ENCODE measurements around the gene PINK1.

DNA sequence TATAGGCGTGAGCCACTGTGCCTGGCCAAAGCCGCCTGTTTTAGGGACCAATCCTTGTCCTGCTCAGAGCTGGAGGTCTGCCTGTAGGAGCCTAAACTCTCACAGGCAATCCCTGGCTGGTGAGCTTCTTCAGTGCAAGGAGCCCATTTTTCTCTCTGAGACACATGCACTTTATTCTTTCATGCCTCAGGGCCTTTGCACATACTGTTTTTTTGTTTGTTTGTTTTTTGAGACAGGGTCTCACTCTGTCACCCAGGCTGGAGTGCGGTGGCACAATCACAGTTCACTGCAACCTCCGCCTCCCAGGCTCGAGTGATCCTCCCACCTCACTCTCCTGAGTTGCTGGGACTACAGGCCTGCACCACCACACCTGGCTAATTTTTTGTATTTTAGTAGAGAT lies 21.6 kb upstream of the PINK1 start:
- TF ChIP-seq CTCF (IDR thresholded peaks at IDR 0.05), result no peak
- no peak for TF ChIP-seq POLR2A (IDR thresholded peaks at IDR 0.05)

Measured in prostate gland (tissue), 2 donors.